ENCODE data around the gene ATP5PD.

DNA sequence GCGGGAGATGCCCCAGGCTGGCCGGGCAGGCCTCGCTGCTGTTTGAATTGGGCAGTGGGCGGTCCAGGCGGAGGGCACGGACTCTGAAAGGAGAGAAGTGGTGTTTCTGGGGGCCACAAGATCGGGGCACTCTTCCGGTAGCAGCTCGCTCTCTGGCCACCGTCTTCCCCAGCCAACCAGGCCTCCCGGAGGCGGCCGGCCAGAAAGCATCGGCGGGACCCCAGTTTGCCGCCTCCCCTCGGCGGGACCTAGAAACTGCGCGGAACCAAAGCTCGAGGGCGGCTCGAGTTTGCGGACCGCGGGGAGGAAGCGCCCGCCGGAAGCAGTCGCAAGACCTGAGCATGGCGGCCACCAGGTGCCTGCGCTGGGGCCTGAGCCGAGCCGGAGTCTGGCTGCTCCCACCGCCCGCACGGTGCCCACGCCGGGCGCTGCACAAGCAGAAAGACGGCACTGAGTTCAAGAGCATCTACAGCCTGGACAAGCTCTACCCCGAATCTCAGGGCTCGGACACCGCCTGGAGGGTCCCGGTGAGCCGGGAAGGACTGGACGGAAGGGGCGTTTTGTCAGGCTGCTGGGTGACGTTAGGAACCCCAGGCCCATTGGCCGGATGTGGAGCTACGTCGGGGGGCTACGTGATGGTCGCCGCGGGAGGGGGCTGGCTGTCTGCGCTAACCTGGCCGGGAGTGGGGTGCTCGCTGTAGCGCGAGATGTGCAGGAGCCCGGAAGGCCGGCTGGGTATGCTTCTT is 34.2 kb downstream of the ATP5PD start, which contains the start of gene MRPL58:
- TF ChIP-seq ZNF341 (tag by site-specific recombination; IDR thresholded peaks at IDR 0.05; ENCODE audit: low read depth) (no peak), ZNF211 (tag by site-specific recombination; IDR thresholded peaks at IDR 0.05; ENCODE audit: low read depth) (no peak), HOXA7 (CRISPR knock-in tag; IDR thresholded peaks at IDR 0.05; ENCODE audit: borderline replicate concordance) (no peak), ZFP37 (tag by site-specific recombination; IDR thresholded peaks at IDR 0.05) (peak; percentile 89), KLF10 (tag by site-specific recombination; IDR thresholded peaks at IDR 0.05) (peak; percentile 59; the same call in 1 of the 2 replicates), ZNF274 (IDR thresholded peaks at IDR 0.05; ENCODE audit: low read length) (no peak), ZNF274 (tag by site-specific recombination; IDR thresholded peaks at IDR 0.05; ENCODE audit: borderline replicate concordance) (no peak), KLF7 (tag by site-specific recombination; IDR thresholded peaks at IDR 0.05; ENCODE audit: borderline replicate concordance) (peak; percentile 72; the same call in 1 of the 2 replicates), ZNF302 (tag by site-specific recombination; IDR thresholded peaks at IDR 0.05; ENCODE audit: low read depth) (no peak), ZNF350 (tag by site-specific recombination; IDR thresholded peaks at IDR 0.05) (no peak), ZNF311 (tag by site-specific recombination; IDR thresholded peaks at IDR 0.05; ENCODE audit: borderline replicate concordance) (no peak), ZNF416 (tag by site-specific recombination; IDR thresholded peaks at IDR 0.05) (no peak)
- TF ChIP-seq, protein P1, sequence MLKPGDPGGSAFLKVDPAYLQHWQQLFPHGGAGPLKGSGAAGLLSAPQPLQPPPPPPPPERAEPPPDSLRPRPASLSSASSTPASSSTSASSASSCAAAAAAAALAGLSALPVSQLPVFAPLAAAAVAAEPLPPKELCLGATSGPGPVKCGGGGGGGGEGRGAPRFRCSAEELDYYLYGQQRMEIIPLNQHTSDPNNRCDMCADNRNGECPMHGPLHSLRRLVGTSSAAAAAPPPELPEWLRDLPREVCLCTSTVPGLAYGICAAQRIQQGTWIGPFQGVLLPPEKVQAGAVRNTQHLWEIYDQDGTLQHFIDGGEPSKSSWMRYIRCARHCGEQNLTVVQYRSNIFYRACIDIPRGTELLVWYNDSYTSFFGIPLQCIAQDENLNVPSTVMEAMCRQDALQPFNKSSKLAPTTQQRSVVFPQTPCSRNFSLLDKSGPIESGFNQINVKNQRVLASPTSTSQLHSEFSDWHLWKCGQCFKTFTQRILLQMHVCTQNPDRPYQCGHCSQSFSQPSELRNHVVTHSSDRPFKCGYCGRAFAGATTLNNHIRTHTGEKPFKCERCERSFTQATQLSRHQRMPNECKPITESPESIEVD (tag by site-specific recombination; IDR thresholded peaks at IDR 0.05) = no peak
- TF ChIP-seq, protein P2, sequence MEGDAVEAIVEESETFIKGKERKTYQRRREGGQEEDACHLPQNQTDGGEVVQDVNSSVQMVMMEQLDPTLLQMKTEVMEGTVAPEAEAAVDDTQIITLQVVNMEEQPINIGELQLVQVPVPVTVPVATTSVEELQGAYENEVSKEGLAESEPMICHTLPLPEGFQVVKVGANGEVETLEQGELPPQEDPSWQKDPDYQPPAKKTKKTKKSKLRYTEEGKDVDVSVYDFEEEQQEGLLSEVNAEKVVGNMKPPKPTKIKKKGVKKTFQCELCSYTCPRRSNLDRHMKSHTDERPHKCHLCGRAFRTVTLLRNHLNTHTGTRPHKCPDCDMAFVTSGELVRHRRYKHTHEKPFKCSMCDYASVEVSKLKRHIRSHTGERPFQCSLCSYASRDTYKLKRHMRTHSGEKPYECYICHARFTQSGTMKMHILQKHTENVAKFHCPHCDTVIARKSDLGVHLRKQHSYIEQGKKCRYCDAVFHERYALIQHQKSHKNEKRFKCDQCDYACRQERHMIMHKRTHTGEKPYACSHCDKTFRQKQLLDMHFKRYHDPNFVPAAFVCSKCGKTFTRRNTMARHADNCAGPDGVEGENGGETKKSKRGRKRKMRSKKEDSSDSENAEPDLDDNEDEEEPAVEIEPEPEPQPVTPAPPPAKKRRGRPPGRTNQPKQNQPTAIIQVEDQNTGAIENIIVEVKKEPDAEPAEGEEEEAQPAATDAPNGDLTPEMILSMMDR (tag by site-specific recombination; IDR thresholded peaks at IDR 0.05) = peak; percentile 97
- TF ChIP-seq, protein P3, sequence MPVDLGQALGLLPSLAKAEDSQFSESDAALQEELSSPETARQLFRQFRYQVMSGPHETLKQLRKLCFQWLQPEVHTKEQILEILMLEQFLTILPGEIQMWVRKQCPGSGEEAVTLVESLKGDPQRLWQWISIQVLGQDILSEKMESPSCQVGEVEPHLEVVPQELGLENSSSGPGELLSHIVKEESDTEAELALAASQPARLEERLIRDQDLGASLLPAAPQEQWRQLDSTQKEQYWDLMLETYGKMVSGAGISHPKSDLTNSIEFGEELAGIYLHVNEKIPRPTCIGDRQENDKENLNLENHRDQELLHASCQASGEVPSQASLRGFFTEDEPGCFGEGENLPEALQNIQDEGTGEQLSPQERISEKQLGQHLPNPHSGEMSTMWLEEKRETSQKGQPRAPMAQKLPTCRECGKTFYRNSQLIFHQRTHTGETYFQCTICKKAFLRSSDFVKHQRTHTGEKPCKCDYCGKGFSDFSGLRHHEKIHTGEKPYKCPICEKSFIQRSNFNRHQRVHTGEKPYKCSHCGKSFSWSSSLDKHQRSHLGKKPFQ (tag by site-specific recombination; IDR thresholded peaks at IDR 0.05) = no peak
